Astrocyte (in vitro differentiated cells and primary cell): Measurements from ENCODE around the gene DHCR7. TPM values are rescaled to one million over a fixed set of nuclear protein-coding genes. Genes with fewer than 3 reads are reported as not detected.

Source experiments
- DNase-seq: peaks from one replicate; pipeline ENCODE4 v3.0.0-alpha.2; 2010; ENCODE audit warnings: low read depth
- FAIRE-seq: peaks from 2 replicates; lab custom pipeline; 2011; peaks lifted over from hg19 to GRCh38; lab: Jason Lieb, UNC
- H2AFZ ChIP-seq: 2 replicates; pipeline ENCODE4 v1.6.0; 2012; ENCODE audit warnings: low read depth, low read length, inconsistent platforms
- H3K27ac ChIP-seq: 2 replicates; pipeline ENCODE4 v1.5.1; 2011; ENCODE audit warnings: low read depth, low read length, inconsistent platforms
- H3K27me3 ChIP-seq: 2 replicates; pipeline ENCODE4 v1.6.0; 2011; ENCODE audit warnings: low read length, inconsistent platforms; ENCODE audit not compliant: insufficient read depth
- H3K36me3 ChIP-seq: 2 replicates; pipeline ENCODE4 v1.5.1; 2011; ENCODE audit warnings: low read length, inconsistent platforms; ENCODE audit not compliant: insufficient read depth
- H3K4me1 ChIP-seq: 2 replicates; pipeline ENCODE4 v1.5.1; 2011; ENCODE audit warnings: low read length, inconsistent platforms; ENCODE audit not compliant: insufficient read depth
- H3K4me2 ChIP-seq: 2 replicates; pipeline ENCODE4 v1.6.0; 2012; ENCODE audit warnings: low read length, inconsistent platforms
- H3K4me3 ChIP-seq: 2 replicates; pipeline ENCODE4 v1.5.1; 2011; ENCODE audit warnings: low read depth, mild to moderate bottlenecking, low read length, inconsistent platforms; ENCODE audit not compliant: insufficient read depth
- H3K79me2 ChIP-seq: 2 replicates; pipeline ENCODE4 v1.6.0; 2012; ENCODE audit warnings: mild to moderate bottlenecking, low read length, inconsistent platforms; ENCODE audit not compliant: insufficient read depth
- H3K9ac ChIP-seq: 2 replicates; pipeline ENCODE4 v1.6.0; 2012; ENCODE audit warnings: mild to moderate bottlenecking, low read length, inconsistent platforms
- H3K9me3 ChIP-seq: 2 replicates; pipeline ENCODE4 v1.5.1; 2012; ENCODE audit warnings: low read depth, mild to moderate bottlenecking, low read length, inconsistent platforms; ENCODE audit not compliant: insufficient read depth
- H4K20me1 ChIP-seq: 2 replicates; pipeline ENCODE4 v1.6.0; 2012; ENCODE audit warnings: low read length, inconsistent platforms; ENCODE audit not compliant: insufficient read depth
- H3K27ac Mint-ChIP-seq: one replicate; pipeline ENCODE4 v1.8.0; 2021; ENCODE audit warnings: mild to moderate bottlenecking, mixed read lengths; ENCODE audit not compliant: unreplicated experiment
- H3K27me3 Mint-ChIP-seq: one replicate; pipeline ENCODE4 v1.8.0; 2021; ENCODE audit warnings: low read depth, mixed read lengths; ENCODE audit not compliant: unreplicated experiment
- H3K36me3 Mint-ChIP-seq: one replicate; pipeline ENCODE4 v1.8.0; 2021; ENCODE audit warnings: low read depth, mixed read lengths; ENCODE audit not compliant: unreplicated experiment
- H3K4me1 Mint-ChIP-seq: one replicate; pipeline ENCODE4 v1.8.0; 2021; ENCODE audit warnings: low read depth, mixed read lengths; ENCODE audit not compliant: unreplicated experiment
- H3K4me3 Mint-ChIP-seq: one replicate; pipeline ENCODE4 v1.8.0; 2021; ENCODE audit warnings: mild to moderate bottlenecking, moderate library complexity, mixed read lengths; ENCODE audit not compliant: unreplicated experiment
- H3K9me3 Mint-ChIP-seq: one replicate; pipeline ENCODE4 v1.8.0; 2021; ENCODE audit warnings: mild to moderate bottlenecking, mixed read lengths; ENCODE audit not compliant: unreplicated experiment
- CTCF ChIP-seq: IDR thresholded peaks from 2 replicates; pipeline ENCODE4 v1.5.1; 2011; ENCODE audit warnings: low read depth, mild to moderate bottlenecking, inconsistent platforms, low read length, moderate library complexity; ENCODE audit not compliant: insufficient read depth
- EZH2 ChIP-seq: IDR thresholded peaks from 2 replicates; pipeline ENCODE4 v1.6.1; 2012; ENCODE audit warnings: mild to moderate bottlenecking, low read length, inconsistent platforms; ENCODE audit not compliant: insufficient read depth
- total RNA-seq: library from RNA; stranded (reverse); gene quantifications from 2 replicates; pipeline ENCODE4 v1.2.1, GENCODE V29; 2021

The DHCR7 gene
- total RNA-seq, 1 donor from 2014 or later, result 92.8 TPM

GRCh38 chr11:71387784-71388636 is 60.2 kb downstream of the DHCR7 start:
- DNase-seq, result no peak
- TF ChIP-seq CTCF (no peak), EZH2 (no peak)
- H4K20me1 ChIP-seq, result no peaks in the 10 kb centered on the region
- H3K79me2 ChIP-seq, result no peaks in the 10 kb centered on the region
- Mint-ChIP-seq H3K4me1 (no peaks in the 10 kb centered on the region), H3K27me3 (peaks cover 59% of the 10 kb centered on the region), H3K9me3 (peaks cover 11% of the 10 kb centered on the region), H3K4me3 (no peak overlapping the region), H3K36me3 (peaks cover 3% of the 10 kb centered on the region), H3K27ac (no peak overlapping the region)
- no peaks in the 10 kb centered on the region for H3K36me3 ChIP-seq
- H3K27me3 ChIP-seq, result peaks cover 3% of the 10 kb centered on the region
- no peak overlapping the region for H3K27ac ChIP-seq
- H3K9ac ChIP-seq, result no peak overlapping the region
- no peak overlapping the region for H3K4me2 ChIP-seq
- no peak overlapping the region for H3K4me3 ChIP-seq
- H3K4me1 ChIP-seq, result no peaks in the 10 kb centered on the region
- no peaks in the 10 kb centered on the region for H3K9me3 ChIP-seq
- FAIRE-seq, result no peak
- no peak overlapping the region for H2AFZ ChIP-seq

- DNase-seq (no peak), FAIRE-seq (no peak)
- Histone ChIP-seq H3K36me3 (no peaks in the 10 kb centered on the region), H3K9me3 (peaks cover under 1% of the 10 kb centered on the region), H2AFZ (no peak overlapping the region), H3K4me2 (no peak overlapping the region), H3K9ac (no peak overlapping the region), H3K79me2 (no peaks in the 10 kb centered on the region), H3K27ac (no peak overlapping the region), H3K27me3 (peaks cover 3% of the 10 kb centered on the region), H3K4me3 (no peak overlapping the region), H3K4me1 (no peaks in the 10 kb centered on the region), H4K20me1 (no peaks in the 10 kb centered on the region)
- peaks cover 56% of the 10 kb centered on the region for H3K27me3 Mint-ChIP-seq
- H3K27ac Mint-ChIP-seq, result no peak overlapping the region
- peaks cover 11% of the 10 kb centered on the region for H3K9me3 Mint-ChIP-seq
- H3K4me3 Mint-ChIP-seq, result no peak overlapping the region
- H3K4me1 Mint-ChIP-seq, result no peaks in the 10 kb centered on the region
- H3K36me3 Mint-ChIP-seq, result peaks cover 3% of the 10 kb centered on the region
- no peak for TF ChIP-seq CTCF
- TF ChIP-seq EZH2, result no peak
Observed at GRCh38 chr11:71387200-71387599, 61.0 kb downstream of the DHCR7 start.

GRCh38 chr11:71386202-71386601 is 62.0 kb downstream of the DHCR7 start:
- no peak overlapping the region for H2AFZ ChIP-seq
- no peak for FAIRE-seq
- H3K4me1 ChIP-seq, result no peaks in the 10 kb centered on the region
- Mint-ChIP-seq H3K27ac (no peak overlapping the region), H3K36me3 (peaks cover 3% of the 10 kb centered on the region), H3K4me3 (no peak overlapping the region), H3K9me3 (peaks cover 15% of the 10 kb centered on the region), H3K27me3 (peaks cover 57% of the 10 kb centered on the region), H3K4me1 (no peaks in the 10 kb centered on the region)
- H3K79me2 ChIP-seq, result no peaks in the 10 kb centered on the region
- no peak overlapping the region for H3K9ac ChIP-seq
- no peak overlapping the region for H3K4me3 ChIP-seq
- H4K20me1 ChIP-seq, result no peaks in the 10 kb centered on the region
- no peaks in the 10 kb centered on the region for H3K36me3 ChIP-seq
- H3K9me3 ChIP-seq, result peaks cover 5% of the 10 kb centered on the region
- TF ChIP-seq CTCF (no peak), EZH2 (no peak)
- DNase-seq, result no peak
- no peak overlapping the region for H3K27ac ChIP-seq
- H3K27me3 ChIP-seq, result no peaks in the 10 kb centered on the region
- H3K4me2 ChIP-seq, result no peak overlapping the region
